Midbrain (tissue), 1 donor: ENCODE measurements around the gene TUBGCP3.

Experiments
- DNase-seq: peaks from one replicate; lab custom pipeline; 2025; lab: John Stamatoyannopoulos, UW

TUBGCP3 gene

DNA sequence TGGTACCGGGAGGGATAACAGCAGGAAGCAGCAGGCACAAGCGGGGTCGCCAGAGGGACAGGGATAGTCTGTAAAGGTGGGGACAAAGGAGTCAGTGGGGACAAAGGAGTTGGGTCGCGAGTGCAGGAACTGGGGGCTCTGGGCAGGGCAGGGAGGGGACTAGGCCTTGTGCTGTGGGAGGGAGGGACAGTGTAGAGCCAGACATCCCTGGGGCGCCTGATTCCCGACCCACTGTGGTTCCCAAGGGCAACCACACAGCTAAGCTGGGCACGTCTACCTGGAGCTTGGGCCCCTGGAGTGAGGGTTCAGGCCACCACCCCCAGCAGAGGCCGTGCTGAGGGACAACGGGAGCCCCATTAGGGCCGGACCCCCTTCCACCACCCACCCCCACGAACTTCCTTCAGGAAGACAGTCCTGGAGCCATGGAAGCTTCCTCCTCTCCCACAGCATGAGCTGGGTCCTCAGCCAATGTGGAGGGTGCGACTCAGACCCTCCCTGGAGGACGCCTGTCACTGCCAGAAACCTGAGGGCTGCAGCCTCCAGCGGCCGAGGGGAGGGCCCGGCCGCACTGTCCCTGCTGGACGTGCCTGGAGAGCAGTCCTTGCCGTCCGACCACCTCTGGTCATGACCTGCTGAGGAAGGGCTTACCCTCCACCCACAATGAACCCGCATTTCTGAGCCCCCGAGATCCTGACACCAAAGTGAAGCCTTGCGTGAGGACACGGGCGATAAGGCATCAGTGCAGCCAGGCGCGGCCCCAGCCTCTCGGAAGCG lies 133.9 kb downstream of the TUBGCP3 start:
- DNase-seq: no peak

DNA sequence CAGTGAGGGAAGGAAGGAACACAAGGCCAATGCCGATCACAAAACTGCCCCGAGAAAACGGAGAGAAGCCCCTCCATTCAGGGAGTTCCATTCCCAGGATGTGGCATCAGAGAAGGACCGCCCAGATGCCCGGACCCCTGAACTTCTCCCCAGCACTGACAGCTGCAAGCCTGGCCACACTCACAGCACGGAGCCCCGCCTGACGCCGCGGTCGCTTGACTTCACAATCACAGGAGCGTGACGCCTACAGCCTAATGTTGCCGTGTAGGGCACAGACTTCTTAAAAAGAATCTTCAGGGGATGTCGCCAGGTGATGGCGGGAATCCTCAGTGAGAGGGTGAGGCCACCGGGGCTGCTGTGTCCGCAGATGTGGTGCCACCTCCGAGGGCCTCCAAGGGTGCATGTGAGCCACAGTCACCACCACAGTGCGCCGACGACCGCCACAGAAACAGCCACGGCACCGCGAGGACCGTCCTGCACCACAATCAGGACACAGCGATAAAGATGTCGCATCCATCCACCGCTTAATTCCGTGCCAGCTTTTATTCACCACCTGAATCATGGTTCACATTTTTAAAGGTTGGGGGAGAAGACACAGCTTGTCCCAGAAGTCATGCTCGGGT lies 134.6 kb downstream of the TUBGCP3 start:
- no peak for DNase-seq

DNA sequence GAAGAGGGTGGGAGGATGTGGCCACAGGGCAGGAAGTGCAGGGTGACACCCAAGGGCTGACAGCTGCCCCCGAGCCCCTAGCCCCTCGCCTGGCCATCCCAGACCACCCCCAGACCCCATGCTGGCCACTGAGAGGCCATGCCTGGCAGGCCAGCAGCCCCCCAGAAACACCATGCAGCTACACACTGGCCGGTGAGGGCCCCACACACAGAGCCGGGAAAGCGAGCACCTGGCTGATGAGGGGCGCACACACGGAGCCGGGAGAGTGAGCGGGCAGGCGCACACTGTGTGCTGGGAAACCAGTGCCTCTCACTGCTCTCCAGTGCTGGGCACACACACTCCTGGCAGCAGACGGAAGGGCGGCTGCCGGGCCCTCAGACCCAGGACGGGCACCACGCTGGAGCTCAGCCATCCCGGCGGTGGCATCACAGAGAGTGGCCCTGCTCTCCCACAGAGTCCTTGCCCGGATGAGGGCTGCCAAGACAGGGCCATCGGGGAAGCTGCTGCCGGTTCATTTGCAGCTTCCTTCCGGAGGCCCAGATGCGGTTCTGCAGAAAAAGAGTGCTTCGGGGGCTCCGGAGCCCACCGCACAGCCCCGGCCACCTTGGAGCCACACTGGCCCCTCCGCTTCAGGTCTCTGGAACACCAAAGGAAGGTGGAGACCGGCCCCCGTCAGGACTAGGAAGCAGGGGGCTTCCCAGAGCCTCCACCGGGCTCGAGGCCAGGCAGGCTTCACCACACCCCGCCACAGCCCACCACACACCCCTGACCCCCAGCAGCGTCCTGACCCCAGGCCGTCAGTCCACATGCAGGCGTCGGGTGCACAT lies 135.4 kb downstream of the TUBGCP3 start:
- no peak for DNase-seq

DNA sequence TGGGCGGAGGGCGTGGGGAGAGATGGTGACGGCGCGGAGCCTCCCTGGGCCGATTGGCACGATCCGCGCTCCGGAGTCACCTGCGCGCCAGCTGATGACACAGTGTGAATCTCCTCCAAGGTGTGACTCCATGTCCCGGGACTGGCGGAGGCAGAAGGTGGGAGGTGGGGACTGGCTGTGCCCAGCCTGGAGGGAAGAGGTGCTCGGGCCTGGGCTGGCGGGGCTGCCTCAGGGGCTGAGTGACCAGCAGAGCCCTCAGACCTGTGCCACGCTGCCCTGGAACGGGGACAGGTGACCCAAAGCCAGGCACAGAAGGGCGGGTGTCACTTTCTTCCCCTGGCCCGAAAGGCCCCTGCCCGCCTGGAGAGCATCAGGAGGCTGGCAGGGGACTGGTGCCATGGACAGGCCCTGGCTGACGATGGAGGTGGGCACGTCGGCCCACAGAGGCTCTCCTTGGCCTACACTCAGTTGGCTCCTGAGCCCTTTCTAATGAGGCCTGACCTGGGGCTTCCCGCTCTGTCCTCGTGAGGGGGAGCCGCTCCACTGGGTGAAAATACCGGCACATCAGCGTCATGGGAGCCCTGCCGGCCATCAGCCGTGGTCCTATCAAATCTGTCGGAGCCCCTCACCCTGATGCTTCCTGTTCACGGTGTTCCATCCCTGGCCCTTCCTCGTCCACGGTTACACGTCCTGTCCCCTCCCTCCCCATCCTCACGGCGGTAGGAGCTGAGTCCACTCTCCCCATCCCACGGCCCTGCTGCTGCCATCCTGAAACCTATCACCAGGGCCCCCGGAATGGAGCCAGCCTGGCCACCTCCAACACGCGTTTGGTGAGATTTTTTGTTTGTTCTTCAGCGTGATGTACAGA lies 136.2 kb downstream of the TUBGCP3 start:
- DNase-seq: no peak

DNA sequence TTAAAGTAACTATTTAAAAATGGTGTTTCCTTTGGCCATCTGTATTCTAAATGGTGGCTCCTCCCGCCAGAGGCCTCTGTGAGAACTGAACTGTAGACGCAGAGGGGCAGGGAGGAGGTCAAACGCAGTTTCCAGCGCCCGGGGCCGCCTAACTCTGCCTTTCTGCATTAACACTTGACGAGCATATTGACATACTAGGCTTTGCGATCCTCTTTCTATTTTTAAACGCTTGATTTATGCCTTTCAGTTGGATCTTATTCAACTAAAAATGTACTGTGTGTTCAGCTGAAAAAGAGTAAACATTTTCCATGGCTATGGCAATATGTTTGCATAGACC lies 137.1 kb downstream of the TUBGCP3 start:
- no peak for DNase-seq

DNA sequence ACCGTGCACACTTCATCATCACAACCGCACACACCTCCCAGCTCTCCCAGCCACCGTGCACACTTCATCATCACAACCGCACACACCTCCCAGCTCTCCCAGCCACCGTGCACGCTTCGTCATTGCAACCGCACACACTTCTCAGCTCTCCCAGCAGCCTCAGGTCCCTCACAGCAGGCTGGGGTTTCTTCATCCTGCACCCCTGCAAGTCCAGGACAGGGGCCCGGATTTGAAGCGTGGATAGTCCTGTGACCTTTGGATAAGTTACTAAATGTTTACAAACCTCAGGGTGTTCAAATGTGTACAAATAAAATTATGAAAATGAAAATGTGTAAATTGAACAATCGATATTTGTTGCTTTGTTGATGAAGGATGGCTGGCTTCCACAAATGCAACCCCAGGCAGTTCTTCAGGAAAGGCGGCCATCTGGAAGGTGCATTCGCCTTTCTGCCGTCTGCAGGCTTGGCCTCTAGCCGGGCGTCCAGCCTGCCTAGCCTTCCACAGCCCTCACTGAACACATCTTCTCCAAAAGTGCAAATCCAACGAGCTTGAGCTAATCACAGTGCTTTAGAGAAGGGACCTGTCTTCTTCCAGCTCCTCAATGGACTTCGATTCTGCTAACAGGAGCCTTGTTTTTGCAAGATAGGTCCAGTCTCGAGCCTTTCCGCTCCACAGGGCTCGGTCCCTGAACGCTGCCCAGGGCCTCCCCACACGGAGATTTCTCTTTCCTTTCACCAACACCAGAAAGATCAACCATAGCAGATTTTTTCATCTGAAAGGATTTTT lies 137.6 kb downstream of the TUBGCP3 start:
- no peak for DNase-seq

DNA sequence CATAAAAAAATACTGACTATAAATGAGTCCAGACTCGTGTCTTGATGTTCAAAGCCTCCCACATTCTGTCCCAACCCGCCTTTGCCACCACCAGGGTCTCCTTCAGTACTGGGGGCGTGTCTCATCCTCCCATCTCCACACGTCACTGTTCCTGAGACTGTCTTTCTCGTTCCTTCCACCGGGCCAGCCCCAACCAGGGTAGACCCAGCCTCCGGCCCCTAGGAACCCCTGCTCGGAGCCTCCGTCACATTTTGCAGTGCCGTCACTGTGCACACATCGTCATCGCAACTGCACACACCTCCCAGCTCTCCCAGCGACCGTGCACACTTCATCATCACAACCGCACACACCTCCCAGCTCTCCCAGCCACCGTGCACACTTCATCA lies 138.4 kb downstream of the TUBGCP3 start:
- no peak for DNase-seq

DNA sequence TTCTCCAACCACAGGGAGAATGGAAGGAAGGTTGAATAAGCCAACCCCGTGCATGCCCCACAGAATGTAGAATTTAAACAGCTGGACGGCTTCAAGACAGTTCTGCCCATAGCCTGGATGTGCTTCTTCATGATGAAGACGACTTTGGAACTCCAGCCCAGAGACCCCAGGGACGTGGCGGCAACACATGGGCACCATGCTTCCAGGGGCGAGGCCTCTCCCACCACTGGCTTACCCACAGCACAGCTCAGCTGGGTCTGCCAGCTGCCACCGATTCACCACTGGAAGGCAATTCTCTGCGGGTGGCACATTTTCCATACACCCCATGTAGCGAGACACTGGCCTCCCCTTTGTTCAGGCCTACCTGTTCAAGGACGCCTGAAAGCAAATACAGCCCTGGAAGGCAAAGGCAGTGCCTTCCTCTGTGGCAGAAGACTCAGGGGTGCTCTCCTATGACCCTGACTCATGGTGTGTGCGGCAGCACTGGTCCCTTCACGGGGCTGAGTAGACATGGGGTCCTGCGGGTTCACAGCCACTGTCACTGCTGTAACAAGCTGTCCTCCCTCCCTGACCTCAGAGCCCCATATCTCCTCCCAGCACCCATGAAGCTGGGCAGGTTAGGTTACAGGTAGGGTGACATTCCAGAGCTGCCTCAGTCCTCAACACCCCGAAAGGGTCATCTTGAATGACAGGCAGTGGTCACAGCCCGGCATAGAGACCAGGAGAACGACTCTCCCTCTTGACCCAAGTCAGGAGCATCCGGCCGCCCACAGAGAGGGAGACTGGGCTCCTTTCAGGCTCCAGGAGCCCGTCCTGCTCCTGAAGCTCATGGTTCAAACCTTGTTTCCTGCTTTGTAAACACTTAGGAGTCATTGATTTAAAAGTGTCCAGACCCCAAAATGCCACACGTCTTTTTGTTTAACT lies 139.1 kb downstream of the TUBGCP3 start:
- no peak for DNase-seq

DNA sequence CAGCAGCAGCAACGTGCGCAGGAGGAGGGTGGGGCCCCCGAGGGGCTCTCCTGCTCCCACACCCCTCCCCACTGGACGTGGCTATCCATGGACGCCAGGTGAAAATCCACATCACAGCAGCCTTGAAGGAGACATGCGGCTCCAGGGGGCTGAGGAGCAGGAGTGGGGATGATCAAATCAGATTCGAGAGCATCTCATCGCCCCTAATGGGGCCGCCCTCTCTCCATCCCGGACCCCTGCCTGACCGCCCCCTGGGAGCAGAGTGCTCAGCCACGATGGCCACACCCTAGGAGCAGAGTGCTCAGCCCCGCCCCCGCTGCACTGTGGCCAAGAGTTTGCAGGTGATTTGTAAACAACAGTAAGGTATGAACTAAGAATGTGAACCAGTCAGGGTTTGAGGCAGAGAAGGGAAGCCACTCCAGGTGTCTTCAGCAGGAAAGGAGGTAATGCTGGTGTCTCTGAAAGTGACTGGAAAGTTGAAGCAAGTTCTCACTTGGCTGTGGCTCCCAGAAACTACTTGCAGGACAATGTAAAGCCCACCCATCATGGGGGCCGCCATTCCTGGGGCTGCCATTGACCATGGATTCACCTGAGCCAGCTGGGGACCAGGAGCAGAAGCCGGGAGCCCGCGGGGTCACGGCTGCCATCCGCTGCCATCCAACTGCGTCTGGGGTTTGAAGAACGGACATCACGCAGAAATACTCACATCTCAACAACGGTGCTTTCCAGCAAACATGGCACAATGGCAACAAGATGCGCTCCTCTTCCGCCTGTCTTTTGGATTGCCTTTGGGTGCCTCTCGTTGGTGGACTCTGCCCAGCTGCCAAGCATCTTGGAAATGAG lies 140.0 kb downstream of the TUBGCP3 start:
- DNase-seq: no peak

DNA sequence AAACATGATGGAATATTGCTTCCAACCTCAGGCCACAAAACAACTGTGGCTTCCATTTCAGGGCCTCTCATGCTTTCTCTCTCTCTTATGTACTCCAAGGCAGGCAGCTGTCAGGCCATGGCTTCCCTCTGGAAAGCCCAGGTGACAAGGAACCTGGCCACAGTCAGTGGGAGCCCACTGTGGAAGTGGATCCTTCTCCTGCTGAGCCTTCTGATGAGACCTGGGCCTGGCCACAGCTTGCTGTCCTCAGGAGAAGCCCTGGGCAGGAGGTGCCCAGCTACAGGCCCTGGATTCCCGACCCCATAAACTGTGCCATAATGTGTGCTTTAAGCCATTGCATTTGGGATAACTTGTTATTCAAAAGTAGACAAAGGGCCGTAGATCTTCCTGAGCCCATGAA lies 140.6 kb downstream of the TUBGCP3 start:
- no peak for DNase-seq

DNA sequence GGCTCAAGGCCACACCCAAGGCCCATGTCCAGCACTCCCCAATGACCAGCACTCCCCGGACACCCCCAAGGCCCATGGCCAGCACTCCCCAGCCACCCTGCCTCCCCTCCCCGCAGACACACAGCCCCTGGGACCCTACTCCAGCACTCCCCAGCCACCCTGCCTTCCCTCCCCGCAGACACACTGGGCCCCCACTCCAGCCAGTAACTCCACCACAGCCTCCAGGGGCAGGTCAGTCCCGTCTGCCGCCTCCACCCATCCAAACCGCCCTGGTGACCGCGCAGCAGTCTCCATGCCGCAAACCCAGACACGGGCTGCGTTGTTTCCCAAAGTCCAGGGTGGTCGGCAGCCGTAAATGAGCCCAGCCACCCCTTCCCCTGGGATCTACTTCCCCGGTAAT lies 141.1 kb downstream of the TUBGCP3 start:
- DNase-seq: no peak

DNA sequence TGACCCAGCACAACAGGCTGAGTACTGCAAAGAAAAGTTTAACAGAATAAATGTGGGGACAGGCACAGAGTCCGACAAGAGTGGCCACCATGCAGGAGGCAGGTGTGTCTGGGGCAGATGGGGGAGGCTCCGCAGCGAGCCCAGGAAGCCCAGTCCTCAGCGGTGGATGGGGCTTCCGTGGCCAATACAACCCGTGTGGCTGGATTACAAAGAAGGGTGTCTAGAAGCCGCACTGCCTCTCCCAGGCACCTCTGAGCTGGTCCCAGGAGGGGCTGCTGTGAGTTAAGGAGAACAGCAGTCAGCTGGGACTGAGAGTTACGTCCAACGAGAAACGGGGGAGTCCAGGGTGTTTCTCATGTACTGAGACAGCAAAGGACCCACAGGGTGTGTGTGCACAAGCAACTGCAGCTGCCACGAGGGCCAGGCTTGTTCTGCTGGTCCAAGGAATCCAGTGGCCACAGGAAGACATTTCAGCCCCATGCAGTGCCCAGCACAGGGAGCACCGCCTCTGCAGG lies 141.5 kb downstream of the TUBGCP3 start:
- DNase-seq: no peak

DNA sequence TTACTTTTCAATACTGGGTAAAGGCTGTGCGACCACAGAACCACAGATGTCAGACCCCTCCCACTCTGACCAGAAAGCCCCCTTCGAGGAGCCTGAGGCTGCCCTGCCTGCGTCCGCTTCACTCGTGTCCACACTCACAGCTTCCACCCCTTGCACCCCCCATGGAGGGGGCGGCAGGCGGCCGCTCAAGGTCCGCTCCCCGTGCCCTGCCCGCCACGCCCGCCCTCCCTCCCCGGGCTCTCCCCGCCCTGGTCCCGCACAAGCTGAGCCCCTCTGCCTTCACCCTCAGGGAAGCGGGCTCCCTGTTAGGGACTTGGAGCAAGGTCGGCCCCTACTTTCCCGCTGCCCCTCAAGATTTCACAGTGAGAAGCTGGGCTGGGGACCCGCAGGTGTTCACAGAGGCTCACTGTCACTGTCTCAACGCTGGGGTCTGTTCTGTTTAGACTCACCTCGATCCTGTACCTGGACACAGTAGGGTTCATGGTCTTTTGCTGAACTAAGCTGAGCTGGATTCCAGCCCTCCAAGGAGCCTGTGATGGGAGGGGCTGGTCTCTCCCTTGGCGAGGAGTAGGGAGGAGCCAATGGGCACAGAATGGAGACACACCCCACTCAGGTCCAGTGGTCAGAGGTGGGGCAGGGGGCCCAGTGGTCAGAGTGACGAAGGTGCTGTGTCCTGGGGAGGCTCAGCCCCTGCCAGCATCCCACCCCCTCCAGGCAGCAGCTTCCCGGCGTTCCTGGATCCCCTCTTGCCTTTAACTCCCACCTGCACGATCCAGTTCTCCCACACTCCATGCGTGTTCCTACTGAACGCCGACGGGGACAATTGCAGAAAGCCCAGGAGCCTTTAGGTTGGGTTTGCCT lies 142.3 kb downstream of the TUBGCP3 start:
- DNase-seq: no peak

DNA sequence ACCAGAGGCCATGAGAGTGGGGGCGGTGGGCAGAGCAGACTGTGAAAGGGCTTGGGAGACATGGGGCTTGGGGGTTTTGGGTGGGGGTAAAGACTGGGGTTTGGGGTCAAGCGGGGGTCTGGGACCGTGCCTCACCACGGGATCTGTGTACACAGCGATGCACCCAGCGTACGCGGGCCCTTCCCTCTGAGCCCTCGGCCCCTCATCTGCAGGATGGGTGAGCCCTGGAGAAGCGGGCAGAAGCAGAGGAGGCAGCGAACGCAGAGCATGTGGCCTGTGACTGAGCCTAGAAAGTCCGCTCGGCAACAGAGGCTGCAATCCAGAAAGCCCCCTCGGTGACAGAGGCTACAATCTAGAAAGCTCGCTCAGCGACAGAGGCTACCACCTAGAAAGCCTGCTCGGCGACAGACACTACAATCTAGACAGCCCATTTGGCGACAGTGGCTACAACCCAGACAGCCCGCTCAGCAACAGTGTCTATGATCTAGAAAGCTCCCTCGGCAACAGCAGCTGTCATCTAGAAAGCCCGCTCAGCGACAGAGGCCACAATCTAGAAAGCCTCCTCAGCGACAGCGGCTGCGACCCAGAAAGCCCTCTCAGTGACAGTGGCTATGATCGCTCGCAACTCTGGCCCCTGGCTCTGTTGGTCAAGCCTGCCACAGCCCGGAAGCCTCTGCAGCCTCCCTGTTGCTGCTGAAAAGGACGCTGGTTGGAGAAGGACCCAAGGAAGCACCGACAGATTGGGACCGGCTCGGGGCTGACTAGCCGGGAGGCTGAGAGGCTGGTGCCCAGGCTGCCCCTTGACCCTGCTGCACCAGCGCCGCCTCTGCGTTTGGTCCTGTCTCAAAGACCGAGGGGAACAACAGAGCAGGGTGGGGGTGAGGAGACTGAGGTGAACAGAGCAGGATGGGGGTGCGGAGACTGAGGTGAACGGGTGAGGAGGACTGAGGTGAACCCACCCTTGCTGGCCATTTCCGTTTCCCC lies 143.2 kb downstream of the TUBGCP3 start:
- DNase-seq: no peak

DNA sequence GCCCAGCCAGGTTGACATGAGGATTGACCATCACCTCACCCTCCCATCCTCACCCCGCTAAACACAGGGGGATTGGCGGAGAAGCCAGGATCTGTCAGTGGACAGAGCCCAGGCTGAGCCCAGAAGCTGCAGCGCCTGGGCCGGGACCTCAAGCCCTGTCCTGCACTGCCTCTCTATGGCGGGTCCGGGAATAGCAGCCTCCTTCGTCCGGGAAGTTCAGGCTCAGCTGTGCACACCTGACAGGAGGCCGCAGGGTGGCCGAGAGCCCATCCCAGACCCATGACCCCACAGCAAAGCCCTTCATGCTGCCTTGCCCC lies 144.0 kb downstream of the TUBGCP3 start:
- peak; percentile 59 for DNase-seq

DNA sequence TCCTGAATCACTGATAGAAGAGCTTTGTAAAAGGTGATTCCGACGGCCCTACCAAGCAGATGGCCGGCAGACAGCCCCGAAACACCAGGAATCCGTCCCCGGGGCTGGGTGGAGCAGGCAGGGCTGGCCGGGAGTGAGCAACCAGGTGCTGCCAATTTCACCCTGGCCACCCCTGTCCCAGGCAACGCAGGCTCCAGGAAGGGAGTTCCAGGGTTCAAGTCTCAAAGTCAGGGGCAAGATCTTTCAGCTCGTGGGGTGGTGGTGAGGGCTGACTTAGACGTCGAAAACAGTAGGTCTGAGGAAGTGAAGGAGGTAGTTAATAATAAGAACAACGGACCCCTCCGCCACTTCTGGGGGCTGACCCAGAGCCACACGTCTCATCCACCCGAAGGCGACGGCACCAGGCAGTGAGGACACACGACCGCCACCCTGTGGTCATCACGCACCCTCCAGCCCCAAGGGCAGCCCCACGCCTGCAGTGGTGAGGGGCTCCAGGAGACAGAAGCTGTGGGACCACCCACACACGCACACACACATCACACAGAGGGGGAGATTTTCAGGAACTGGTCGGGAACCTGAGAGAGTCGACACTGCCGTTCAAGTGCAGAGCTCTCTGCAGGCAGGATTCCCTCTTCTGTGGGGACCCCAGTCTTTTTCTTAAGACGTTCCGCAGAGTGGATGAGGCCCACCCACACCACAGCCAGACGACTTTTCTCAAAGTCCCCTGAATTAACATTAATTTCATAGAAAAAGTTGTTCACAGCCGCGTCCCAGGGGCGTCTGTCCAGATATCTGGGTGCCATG lies 144.6 kb downstream of the TUBGCP3 start:
- no peak for DNase-seq
